CD8-positive, alpha-beta memory T cell (primary cell): Measurements from ENCODE around the gene RGS9BP. TPM values are rescaled to one million over a fixed set of nuclear protein-coding genes. Genes with fewer than 3 reads are reported as not detected.

ENCODE experiments used
- CTCF ChIA-PET: fragments of 350-600 bp; sonication (Branson Sonifier 250); formaldehyde crosslinking; loops from one replicate; lab custom pipeline; 2021; ENCODE audit warnings: antibody characterized with exemption; lab: Charles Lee
- POLR2A ChIA-PET: fragments of 350-600 bp; sonication (Branson Sonifier 250); formaldehyde crosslinking; loops from one replicate; lab custom pipeline; 2021; ENCODE audit warnings: antibody characterized with exemption; lab: Charles Lee
- DNase-seq, 5 donors: peaks; one replicate each; pipeline versions ENCODE4 v3.0.0 to v3.0.0-alpha.2; 2020 to 2022; ENCODE audit warnings: mixed read lengths in 1 of 5
- H3K27ac ChIP-seq: one replicate; pipeline ENCODE4 v1.7.0; 2013; ENCODE audit warnings: low read depth, mild to moderate bottlenecking, low read length, moderate library complexity
- H3K27me3 ChIP-seq: 2 replicates; pipeline ENCODE4 v1.7.0; 2013; ENCODE audit warnings: low read length, mild to moderate bottlenecking; ENCODE audit not compliant: insufficient read depth, poor library complexity, severe bottlenecking
- H3K36me3 ChIP-seq: 2 replicates; pipeline ENCODE4 v1.7.0; 2013; ENCODE audit warnings: mild to moderate bottlenecking, low read length, moderate library complexity; ENCODE audit not compliant: insufficient read depth
- H3K4me1 ChIP-seq: 2 replicates; pipeline ENCODE4 v1.7.0; 2013; ENCODE audit warnings: mild to moderate bottlenecking, low read length, moderate library complexity; ENCODE audit not compliant: insufficient read depth
- H3K4me3 ChIP-seq: 2 replicates; pipeline ENCODE4 v1.7.0; 2013; ENCODE audit warnings: mild to moderate bottlenecking, low read length
- H3K9me3 ChIP-seq: 2 replicates; pipeline ENCODE4 v1.7.0; 2013; ENCODE audit warnings: mild to moderate bottlenecking, low read length
- H3K27ac Mint-ChIP-seq, 8 donors: one replicate each; pipeline ENCODE4 v1.8.0; 2020 to 2021; ENCODE audit warnings: mixed read lengths in 8 of 8, mild to moderate bottlenecking in 6 of 8, inconsistent platforms in 3 of 8, moderate library complexity in 3 of 8
- H3K27me3 Mint-ChIP-seq, 2 donors: one replicate each; pipeline ENCODE4 v1.8.0; 2020 to 2021; ENCODE audit warnings: mixed read lengths in 2 of 2, mild to moderate bottlenecking in 1 of 2, moderate library complexity in 1 of 2
- H3K36me3 Mint-ChIP-seq, 3 donors: one replicate each; pipeline ENCODE4 v1.8.0; 2020 to 2021; ENCODE audit warnings: mixed read lengths in 3 of 3, inconsistent platforms in 1 of 3, mild to moderate bottlenecking in 1 of 3
- H3K4me1 Mint-ChIP-seq, 3 donors: one replicate each; pipeline ENCODE4 v1.8.0; 2020 to 2021; ENCODE audit warnings: mixed read lengths in 3 of 3, inconsistent platforms in 1 of 3, mild to moderate bottlenecking in 1 of 3
- H3K4me3 Mint-ChIP-seq, 7 donors: one replicate each; pipeline ENCODE4 v1.8.0; 2020 to 2021; ENCODE audit warnings: mixed read lengths in 7 of 7, mild to moderate bottlenecking in 6 of 7, moderate library complexity in 4 of 7, inconsistent platforms in 2 of 7
- H3K9me3 Mint-ChIP-seq, 5 donors: one replicate each; pipeline ENCODE4 v1.8.0; 2020 to 2022; ENCODE audit warnings: mixed read lengths in 5 of 5, mild to moderate bottlenecking in 3 of 5, moderate library complexity in 2 of 5, inconsistent platforms in 1 of 5
- polyA plus RNA-seq: library from polyadenylated mRNA; unstranded; fragments of 300-500 nt; fragmentation: Illumina TruSeq; gene quantifications from one replicate; pipeline ENCODE4 v1.2.3, GENCODE V29; 2021
- total RNA-seq, 2 experiments: library from RNA; stranded (reverse); gene quantifications; one replicate each; pipeline ENCODE4 v1.2.3, GENCODE V29; 2021

Gene RGS9BP
- total RNA-seq (under 1 TPM; 0.15 to 0.20 TPM), polyA plus RNA-seq (0.12 TPM)

- Mint-ChIP-seq H3K4me3 (peak within 1 kb of the TSS; percentile 92 to 96 (median 94)), H3K9me3 (no peaks in the 10 kb centered on the region), H3K27me3 (peaks cover 9 to 10% of the 10 kb centered on the region in 2 donors), H3K27ac (peak within 1 kb of the TSS; percentile 71 to 89 (median 78)), H3K4me1 (peaks cover 37 to 48% (median 38%) of the 10 kb centered on the region in 3 donors), H3K36me3 (peaks cover 0 to 7% (median 0%) of the 10 kb centered on the region in 3 donors)
- DNase-seq, result peak in 4 of 5 donors; percentile 65 to 77 (median 72)
- H3K27me3 ChIP-seq, result peaks cover 8% of the 10 kb centered on the region
- H3K27ac ChIP-seq, result peak within 1 kb of the TSS; percentile 80
- H3K4me1 ChIP-seq, result peaks cover 19% of the 10 kb centered on the region
- H3K4me3 ChIP-seq, result peak within 1 kb of the TSS; percentile 92
- CTCF ChIA-PET, result interaction anchor here (0.8 to 2.6 kb wide), 4 partner anchors 11 to 296 kb away, joined by 3 to 5 read pairs (median 4); partner anchors contain the start of genes CEP89 and FAAP24
- H3K36me3 ChIP-seq, result no peaks in the 10 kb centered on the region
- POLR2A ChIA-PET, result interaction anchor here (0.9 to 3.7 kb wide), 7 partner anchors 12 to 501 kb away, joined by 3 to 25 read pairs (median 3); partner anchors contain the start of genes NUDT19 and PDCD5
- H3K9me3 ChIP-seq, result no peaks in the 10 kb centered on the region
Measured at GRCh38 chr19:32675720-32676185, at the start of gene RGS9BP. TSS of gene RGS9BP (plus strand) at chr19:32675848. CDS start at chr19:32676264, 416 bp downstream.

- peaks cover 15% of the 10 kb centered on the region for H3K36me3 ChIP-seq
- H3K4me1 ChIP-seq, result no peaks in the 10 kb centered on the region
- Mint-ChIP-seq H3K4me1 (no peaks in the 10 kb centered on the region), H3K9me3 (no peaks in the 10 kb centered on the region), H3K36me3 (peaks cover 11 to 85% (median 16%) of the 10 kb centered on the region in 3 donors), H3K4me3 (no peak overlapping the region), H3K27ac (peak overlapping the region in 1 of 8 donors; percentile 75), H3K27me3 (no peaks in the 10 kb centered on the region)
- no peak overlapping the region for H3K4me3 ChIP-seq
- ChIA-PET CTCF (no interaction called here), POLR2A (no interaction called here)
- no peaks in the 10 kb centered on the region for H3K27me3 ChIP-seq
- no peak for DNase-seq
- H3K9me3 ChIP-seq, result no peaks in the 10 kb centered on the region
- H3K27ac ChIP-seq, result no peak overlapping the region
Measured at GRCh38 chr19:32626969-32627368, 48.7 kb upstream of the RGS9BP start.

GRCh38 chr19:32627714-32628270, 47.9 kb upstream of the RGS9BP start:
- H3K36me3 Mint-ChIP-seq, result peaks cover 4 to 81% (median 9%) of the 10 kb centered on the region in 3 donors
- peaks cover 9% of the 10 kb centered on the region for H3K36me3 ChIP-seq
- POLR2A ChIA-PET, result no interaction called here

GRCh38 chr19:32630338-32630737, 45.3 kb upstream of the RGS9BP start:
- Mint-ChIP-seq H3K27me3 (no peaks in the 10 kb centered on the region), H3K4me3 (no peak overlapping the region), H3K9me3 (no peaks in the 10 kb centered on the region), H3K27ac (no peak overlapping the region), H3K36me3 (peaks cover 4 to 77% (median 10%) of the 10 kb centered on the region in 3 donors), H3K4me1 (no peaks in the 10 kb centered on the region)
- DNase-seq, result no peak
- Histone ChIP-seq H3K36me3 (no peaks in the 10 kb centered on the region), H3K4me3 (no peak overlapping the region), H3K9me3 (no peaks in the 10 kb centered on the region), H3K27ac (no peak overlapping the region), H3K27me3 (no peaks in the 10 kb centered on the region), H3K4me1 (no peaks in the 10 kb centered on the region)
- POLR2A ChIA-PET, result no interaction called here
- CTCF ChIA-PET, result no interaction called here

More at GRCh38 chr19:32627714-32628270, 47.9 kb upstream of the RGS9BP start:
- CTCF ChIA-PET, result no interaction called here
- no peak overlapping the region for H3K27ac ChIP-seq
- no peak overlapping the region for H3K27ac Mint-ChIP-seq
- no peaks in the 10 kb centered on the region for H3K4me1 ChIP-seq
- no peak overlapping the region for H3K4me3 ChIP-seq
- H3K27me3 Mint-ChIP-seq, result no peaks in the 10 kb centered on the region
- no peaks in the 10 kb centered on the region for H3K9me3 Mint-ChIP-seq
- DNase-seq, result no peak
- H3K9me3 ChIP-seq, result no peaks in the 10 kb centered on the region
- H3K27me3 ChIP-seq, result no peaks in the 10 kb centered on the region
- H3K4me1 Mint-ChIP-seq, result no peaks in the 10 kb centered on the region
- no peak overlapping the region for H3K4me3 Mint-ChIP-seq

GRCh38 chr19:32631381-32631780, 44.3 kb upstream of the RGS9BP start:
- ChIA-PET POLR2A (no interaction called here), CTCF (no interaction called here)
- Mint-ChIP-seq H3K36me3 (peaks cover 5 to 78% (median 13%) of the 10 kb centered on the region in 3 donors), H3K27me3 (no peaks in the 10 kb centered on the region), H3K4me1 (no peaks in the 10 kb centered on the region), H3K4me3 (no peak overlapping the region), H3K27ac (peak overlapping the region in 1 of 8 donors; percentile 57), H3K9me3 (no peaks in the 10 kb centered on the region)
- DNase-seq, result no peak
- Histone ChIP-seq H3K27ac (no peak overlapping the region), H3K9me3 (no peaks in the 10 kb centered on the region), H3K4me1 (no peaks in the 10 kb centered on the region), H3K4me3 (no peak overlapping the region), H3K36me3 (no peaks in the 10 kb centered on the region), H3K27me3 (no peaks in the 10 kb centered on the region)

GRCh38 chr19:32637480-32637879, 38.2 kb upstream of the RGS9BP start:
- Mint-ChIP-seq H3K9me3 (no peaks in the 10 kb centered on the region), H3K4me3 (no peak overlapping the region), H3K36me3 (peaks cover 11 to 75% (median 21%) of the 10 kb centered on the region in 3 donors), H3K27ac (no peak overlapping the region), H3K4me1 (peaks cover 4 to 10% (median 7%) of the 10 kb centered on the region in 3 donors), H3K27me3 (no peaks in the 10 kb centered on the region)
- H3K27ac ChIP-seq, result no peak overlapping the region
- H3K9me3 ChIP-seq, result no peaks in the 10 kb centered on the region
- H3K27me3 ChIP-seq, result no peaks in the 10 kb centered on the region
- peaks cover 5% of the 10 kb centered on the region for H3K4me1 ChIP-seq
- no peak for DNase-seq
- H3K4me3 ChIP-seq, result no peak overlapping the region
- POLR2A ChIA-PET, result no interaction called here
- H3K36me3 ChIP-seq, result peaks cover 25% of the 10 kb centered on the region
- CTCF ChIA-PET, result no interaction called here

GRCh38 chr19:32638625-32639024, 37.0 kb upstream of the RGS9BP start:
- H3K4me3 Mint-ChIP-seq, result no peak overlapping the region
- H3K27ac Mint-ChIP-seq, result peak overlapping the region in 1 of 8 donors; percentile 54
- DNase-seq, result no peak
- H3K4me1 Mint-ChIP-seq, result peaks cover 15 to 21% (median 19%) of the 10 kb centered on the region in 3 donors
- H3K27ac ChIP-seq, result no peak overlapping the region
- POLR2A ChIA-PET, result interaction anchor here (0.6 kb wide), 1 partner anchor 1299 kb away, joined by 4 read pairs; no protein-coding TSS in a partner anchor
- CTCF ChIA-PET, result no interaction called here
- peaks cover 11 to 79% (median 21%) of the 10 kb centered on the region in 3 donors for H3K36me3 Mint-ChIP-seq
- H3K27me3 Mint-ChIP-seq, result no peaks in the 10 kb centered on the region
- H3K4me3 ChIP-seq, result no peak overlapping the region
- H3K36me3 ChIP-seq, result peaks cover 25% of the 10 kb centered on the region
- H3K9me3 ChIP-seq, result no peaks in the 10 kb centered on the region
- no peaks in the 10 kb centered on the region for H3K9me3 Mint-ChIP-seq
- no peaks in the 10 kb centered on the region for H3K27me3 ChIP-seq
- peaks cover 16% of the 10 kb centered on the region for H3K4me1 ChIP-seq

GRCh38 chr19:32642771-32643170, 32.9 kb upstream of the RGS9BP start:
- ChIA-PET POLR2A (interaction anchor here (0.6 kb wide), 1 partner anchor 151 kb away, joined by 9 read pairs; no protein-coding TSS in a partner anchor), CTCF (interaction anchor here (0.6 kb wide), 1 partner anchor 151 kb away, joined by 3 read pairs; no protein-coding TSS in a partner anchor)
- peaks cover 21% of the 10 kb centered on the region for H3K36me3 ChIP-seq
- H3K4me1 ChIP-seq, result peaks cover 24% of the 10 kb centered on the region
- H3K27me3 ChIP-seq, result no peaks in the 10 kb centered on the region
- peak; percentile 26 to 79 (median 75) for DNase-seq
- H3K27ac ChIP-seq, result no peak overlapping the region
- Mint-ChIP-seq H3K36me3 (peaks cover 6 to 76% (median 18%) of the 10 kb centered on the region in 3 donors), H3K4me3 (peak overlapping the region; percentile 24 to 76 (median 67)), H3K27ac (peak overlapping the region; percentile 31 to 95 (median 80)), H3K27me3 (no peaks in the 10 kb centered on the region), H3K9me3 (no peaks in the 10 kb centered on the region), H3K4me1 (peaks cover 27 to 33% (median 32%) of the 10 kb centered on the region in 3 donors)
- H3K4me3 ChIP-seq, result no peak overlapping the region
- H3K9me3 ChIP-seq, result no peaks in the 10 kb centered on the region
